GM12878 (cell line): ENCODE results near the gene SYNDIG1. TPM values are rescaled to one million over a fixed set of nuclear protein-coding genes. Genes with fewer than 3 reads are reported as not detected.

Experiments used
- ATAC-seq: fragments of 200-7000 bp; cut with Tn5 transposase; 3 replicates; pipeline ENCODE4 v1.9.1; 2020; ENCODE audit warnings: mild to moderate bottlenecking, moderate library complexity
- BruUV-seq: library from RNA; stranded (reverse); fragments of 400-500 nt; replicated peaks from 2 replicates; lab custom pipeline; 2021; lab: Mats Ljungman, UMichigan
- CTCF ChIA-PET: fragments of 300-600 bp; sonication (Branson Sonifier 250); formaldehyde crosslinking; extraction: SDS; loops from one replicate; lab custom pipeline; 2021; ENCODE audit warnings: inconsistent platforms; lab: Yijun Ruan, JAX
- POLR2A ChIA-PET: fragments of 350-600 bp; formaldehyde crosslinking; extraction: SDS; loops from one replicate; lab custom pipeline; 2021; ENCODE audit warnings: inconsistent platforms; lab: Charles Lee
- RAD21 ChIA-PET: fragments of 300-600 bp; sonication (Branson Sonifier 250); formaldehyde crosslinking; loops from one replicate; lab custom pipeline; 2023; ENCODE audit warnings: antibody characterized with exemption; ENCODE audit not compliant: unreplicated experiment; lab: Charles Lee
- SMC1A ChIA-PET: fragments of 300-600 bp; sonication (Branson Sonifier 250); formaldehyde crosslinking; loops from one replicate; lab custom pipeline; 2023; ENCODE audit not compliant: unreplicated experiment, uncharacterized antibody; lab: Charles Lee
- DNase-seq: peaks from one replicate; pipeline ENCODE4 v3.0.0-alpha.2; 2011; ENCODE audit warnings: low read depth, low spot score
- FAIRE-seq: peaks from 3 replicates; lab custom pipeline; 2011; peaks lifted over from hg19 to GRCh38; lab: Jason Lieb, UNC
- H2AFZ ChIP-seq: 2 replicates; pipeline ENCODE4 v1.6.0; 2011; ENCODE audit warnings: low read depth, low read length, control low read depth; ENCODE audit not compliant: control insufficient read depth
- H3K27ac ChIP-seq: 2 replicates; pipeline ENCODE4 v1.5.1; 2011; ENCODE audit warnings: control low read depth; ENCODE audit not compliant: control insufficient read depth, insufficient read depth
- H3K27me3 ChIP-seq, 2 experiments: replicated peaks in 1 of 2; 2 replicates each; pipeline versions ENCODE4 v1.6.0 to v1.6.1; 2011; ENCODE audit warnings: low read length in 1 of 2; ENCODE audit not compliant: control insufficient read depth in 2 of 2, insufficient read depth in 2 of 2
- H3K36me3 ChIP-seq, 2 experiments: 2 replicates each; pipeline ENCODE4 v1.5.1; 2011; ENCODE audit warnings: low read length in 1 of 2; ENCODE audit not compliant: control insufficient read depth in 2 of 2, insufficient read depth in 2 of 2
- H3K4me1 ChIP-seq: 2 replicates; pipeline ENCODE4 v1.6.1; 2011; ENCODE audit warnings: mild to moderate bottlenecking, low read length, moderate library complexity, mixed read lengths; ENCODE audit not compliant: control insufficient read depth, insufficient read depth
- H3K4me2 ChIP-seq: 2 replicates; pipeline ENCODE4 v1.6.0; 2011; ENCODE audit warnings: control low read depth; ENCODE audit not compliant: control insufficient read depth, insufficient read depth
- H3K4me3 ChIP-seq: fragments of 200-600 bp; sonication (generic); 2 replicates; pipeline ENCODE4 v1.5.1; 2016
- H3K79me2 ChIP-seq: 2 replicates; pipeline ENCODE4 v1.6.0; 2011; ENCODE audit warnings: low read length; ENCODE audit not compliant: control insufficient read depth, insufficient read depth
- H3K9ac ChIP-seq: 2 replicates; pipeline ENCODE4 v1.8.0; 2011; ENCODE audit warnings: low read length, control low read depth, mixed read lengths; ENCODE audit not compliant: control insufficient read depth, insufficient read depth
- H3K9me3 ChIP-seq: replicated peaks from 3 replicates; pipeline ENCODE4 v1.5.1; 2011; ENCODE audit warnings: mild to moderate bottlenecking, low read length; ENCODE audit not compliant: control insufficient read depth, insufficient read depth
- H4K20me1 ChIP-seq: 2 replicates; pipeline ENCODE4 v1.6.0; 2011; ENCODE audit not compliant: control insufficient read depth, insufficient read depth
- ATF7 ChIP-seq: fragments of 450-650 bp; IDR thresholded peaks from 2 replicates; pipeline ENCODE4 v1.6.1; 2016; ENCODE audit warnings: low read depth, mild to moderate bottlenecking
- BMI1 ChIP-seq: fragments of 450-650 bp; IDR thresholded peaks from 2 replicates; pipeline ENCODE4 v1.6.1; 2016; ENCODE audit warnings: mild to moderate bottlenecking, moderate library complexity, borderline replicate concordance
- CBX3 ChIP-seq: fragments of 200-600 bp; sonication (generic); IDR thresholded peaks from 2 replicates; pipeline ENCODE4 v1.6.1; 2016; ENCODE audit warnings: low read depth, borderline replicate concordance
- ETV6 ChIP-seq, 2 experiments: fragments of 450-650 bp in 1 of 2; IDR thresholded peaks in 1 of 2; conservative IDR thresholded peaks in 1 of 2; 2 replicates each; pipeline ENCODE4 v1.6.1; 2014; ENCODE audit warnings: antibody characterized with exemption in 1 of 2, borderline replicate concordance in 1 of 2, low read depth in 1 of 2, mild to moderate bottlenecking in 1 of 2, moderate library complexity in 1 of 2
- GATAD2B ChIP-seq: fragments of 450-650 bp; conservative IDR thresholded peaks from 2 replicates; pipeline ENCODE4 v1.6.1; 2017; ENCODE audit warnings: low read depth, mild to moderate bottlenecking, moderate library complexity
- MTA3 ChIP-seq: IDR thresholded peaks from 2 replicates; pipeline ENCODE4 v1.6.1; 2012; ENCODE audit warnings: low read length, inconsistent platforms, borderline replicate concordance
- NFIC ChIP-seq: IDR thresholded peaks from 2 replicates; pipeline ENCODE4 v1.6.1; 2012; ENCODE audit warnings: low read depth, mild to moderate bottlenecking, inconsistent platforms, low read length, moderate library complexity
- RAD51 ChIP-seq: fragments of 450-650 bp; IDR thresholded peaks from 2 replicates; pipeline ENCODE4 v1.6.1; 2016; ENCODE audit warnings: moderate library complexity, mild to moderate bottlenecking, inconsistent platforms
- RCOR1 ChIP-seq: conservative IDR thresholded peaks from 2 replicates; pipeline ENCODE4 v1.6.1; 2012; ENCODE audit warnings: low read depth, low read length, improper control_type of control experiment
- SPI1 ChIP-seq: IDR thresholded peaks from 2 replicates; pipeline ENCODE4 v1.6.1; 2011; ENCODE audit warnings: low read depth, mild to moderate bottlenecking, low read length, moderate library complexity, borderline replicate concordance; ENCODE audit not compliant: insufficient read depth
- STAT1 ChIP-seq: fragments of 450-650 bp; conservative IDR thresholded peaks from 2 replicates; pipeline ENCODE4 v1.6.1; 2014; ENCODE audit warnings: antibody characterized with exemption, mild to moderate bottlenecking
- TBL1XR1 ChIP-seq: IDR thresholded peaks from 2 replicates; pipeline ENCODE4 v1.6.1; 2012; ENCODE audit warnings: low read depth, low read length, improper control_type of control experiment
- ZNF274 ChIP-seq: IDR thresholded peaks from one replicate; pipeline ENCODE4 v1.8.0; 2011; ENCODE audit not compliant: insufficient read length, insufficient read depth
- WGBS: methylation state at CpG from one replicate; pipeline ENCODE4 v1.1.6; 2016; ENCODE audit warnings: low lambda C conversion rate; ENCODE audit not compliant: insufficient replicate concordance, insufficient coverage; ENCODE audit errors: missing lambda C conversion rate; 5-methylcytosine and 5-hydroxymethylcytosine counted together
- in situ Hi-C: fragments of 300-500 bp; cut with MboI; formaldehyde crosslinking; loops from 9 replicates; pipeline ENCODE4 v1.14.3; 2018; ENCODE audit warnings: mixed read lengths
- intact Hi-C: fragments of 100-400 bp; cut with micrococcal nuclease; formaldehyde crosslinking; loops from one replicate; pipeline ENCODE4 v1.14.2; 2022; ENCODE audit not compliant: unreplicated experiment
- polyA plus RNA-seq, 11 experiments: library from polyadenylated mRNA; depleted of rRNA in 4 of 11; unstranded in 6 of 11; stranded (reverse) in 5 of 11; fragments of >200 nt; fragmentation: Nextera tagmentation in 4 of 11; fragmentation: Illumina TruSeq in 1 of 11; extraction: Ambion mirVana in 4 of 11; extraction: Trizol in 1 of 11; gene quantifications; 1 replicate in 1 of 11; 2 replicates in 10 of 11; pipeline versions ENCODE4 v1.2.1 to v1.2.3, GENCODE V29; 2011 to 2016; ENCODE audit warnings: inconsistent platforms in 2 of 11, missing spikeins in 2 of 11, low read depth in 1 of 11
- total RNA-seq, 4 experiments: library from RNA; depleted of rRNA in 3 of 4; stranded (reverse); fragments of >200 nt in 3 of 4; fragmentation: Illumina TruSeq in 1 of 4; extraction: Trizol in 1 of 4; gene quantifications; 2 replicates each; pipeline versions ENCODE4 v1.2.1 to v1.2.3, GENCODE V29; 2013 to 2021
- TF ChIP-seq, protein P1 (sequence below): fragments of 150-350 bp; IDR thresholded peaks from 2 replicates; pipeline ENCODE4 v1.6.1; 2014; ENCODE audit warnings: mild to moderate bottlenecking, low read depth, low read length
- TF ChIP-seq, protein P2 (sequence below): fragments of 450-650 bp; IDR thresholded peaks from 2 replicates; pipeline ENCODE4 v1.6.1; 2016; ENCODE audit warnings: mild to moderate bottlenecking, moderate library complexity, borderline replicate concordance
- TF ChIP-seq, protein P3 (sequence below), 3 experiments: IDR thresholded peaks in 2 of 3; conservative IDR thresholded peaks in 1 of 3; 2 replicates each; pipeline ENCODE4 v1.5.1; 2011; ENCODE audit warnings: low read depth in 3 of 3, low read length in 3 of 3, mild to moderate bottlenecking in 3 of 3, control low read depth in 2 of 3, moderate library complexity in 2 of 3, inconsistent platforms in 1 of 3, mixed read lengths in 1 of 3; ENCODE audit not compliant: control insufficient read depth in 2 of 3, insufficient read depth in 1 of 3; ENCODE audit errors: extremely low read depth in 1 of 3

Gene SYNDIG1
- total and polyA plus RNA-seq, 10 of the 15 experiments (the other 5 are each of a cell fraction or from before 2014, with no cell fraction given): not detected

DNA sequence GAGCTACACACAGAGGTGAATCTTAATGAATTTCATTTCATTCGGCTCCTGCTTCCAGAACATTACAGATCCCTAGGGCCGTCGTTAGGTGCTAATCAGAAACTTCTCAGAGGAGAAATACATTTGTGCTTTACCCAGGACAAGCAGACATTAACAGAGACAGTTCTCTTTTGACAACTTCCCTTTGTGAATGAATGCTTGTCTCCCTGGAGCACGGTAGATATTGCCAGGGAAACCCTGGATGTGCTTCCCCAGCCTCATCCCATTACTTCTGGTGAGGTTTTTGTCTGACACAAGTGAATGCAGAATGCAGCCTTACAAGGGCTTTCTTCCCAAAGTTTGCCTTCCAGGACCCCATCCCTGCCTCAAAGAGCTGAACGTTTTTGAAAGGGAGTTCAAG lies 105.4 kb downstream of the SYNDIG1 start:
- no peaks in the 10 kb centered on the region for H3K27me3 ChIP-seq
- ChIA-PET SMC1A (no interaction called here), RAD21 (no interaction called here), CTCF (no interaction called here), POLR2A (no interaction called here)
- no TSS peak for BruUV-seq
- no peaks in the 10 kb centered on the region for H3K36me3 ChIP-seq
- no peak for DNase-seq
- in situ Hi-C loops: no loop called here
- intact Hi-C loops: no loop called here
- H3K4me2 ChIP-seq: no peak overlapping the region
- H3K79me2 ChIP-seq: no peaks in the 10 kb centered on the region
- no peaks in the 10 kb centered on the region for H3K4me1 ChIP-seq
- ATAC-seq: no peak
- no peak overlapping the region for H3K4me3 ChIP-seq
- WGBS: 26% methylated on average over 5 of the region's 5 CpGs
- no peaks in the 10 kb centered on the region for H4K20me1 ChIP-seq
- FAIRE-seq: no peak
- H3K9me3 ChIP-seq: no peaks in the 10 kb centered on the region
- H2AFZ ChIP-seq: no peak overlapping the region
- H3K27ac ChIP-seq: no peak overlapping the region
- H3K9ac ChIP-seq: no peak overlapping the region
- TF ChIP-seq TBL1XR1: no peak
- TF ChIP-seq RCOR1: no peak
- TF ChIP-seq ZNF274: no peak
- no peak for TF ChIP-seq BMI1
- no peak for TF ChIP-seq SPI1
- no peak for TF ChIP-seq STAT1
- TF ChIP-seq CBX3: no peak
- no peak for TF ChIP-seq MTA3
- TF ChIP-seq, protein P1, sequence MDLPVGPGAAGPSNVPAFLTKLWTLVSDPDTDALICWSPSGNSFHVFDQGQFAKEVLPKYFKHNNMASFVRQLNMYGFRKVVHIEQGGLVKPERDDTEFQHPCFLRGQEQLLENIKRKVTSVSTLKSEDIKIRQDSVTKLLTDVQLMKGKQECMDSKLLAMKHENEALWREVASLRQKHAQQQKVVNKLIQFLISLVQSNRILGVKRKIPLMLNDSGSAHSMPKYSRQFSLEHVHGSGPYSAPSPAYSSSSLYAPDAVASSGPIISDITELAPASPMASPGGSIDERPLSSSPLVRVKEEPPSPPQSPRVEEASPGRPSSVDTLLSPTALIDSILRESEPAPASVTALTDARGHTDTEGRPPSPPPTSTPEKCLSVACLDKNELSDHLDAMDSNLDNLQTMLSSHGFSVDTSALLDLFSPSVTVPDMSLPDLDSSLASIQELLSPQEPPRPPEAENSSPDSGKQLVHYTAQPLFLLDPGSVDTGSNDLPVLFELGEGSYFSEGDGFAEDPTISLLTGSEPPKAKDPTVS: no peak
- TF ChIP-seq RAD51: no peak
- TF ChIP-seq NFIC: no peak
- TF ChIP-seq, protein P2, sequence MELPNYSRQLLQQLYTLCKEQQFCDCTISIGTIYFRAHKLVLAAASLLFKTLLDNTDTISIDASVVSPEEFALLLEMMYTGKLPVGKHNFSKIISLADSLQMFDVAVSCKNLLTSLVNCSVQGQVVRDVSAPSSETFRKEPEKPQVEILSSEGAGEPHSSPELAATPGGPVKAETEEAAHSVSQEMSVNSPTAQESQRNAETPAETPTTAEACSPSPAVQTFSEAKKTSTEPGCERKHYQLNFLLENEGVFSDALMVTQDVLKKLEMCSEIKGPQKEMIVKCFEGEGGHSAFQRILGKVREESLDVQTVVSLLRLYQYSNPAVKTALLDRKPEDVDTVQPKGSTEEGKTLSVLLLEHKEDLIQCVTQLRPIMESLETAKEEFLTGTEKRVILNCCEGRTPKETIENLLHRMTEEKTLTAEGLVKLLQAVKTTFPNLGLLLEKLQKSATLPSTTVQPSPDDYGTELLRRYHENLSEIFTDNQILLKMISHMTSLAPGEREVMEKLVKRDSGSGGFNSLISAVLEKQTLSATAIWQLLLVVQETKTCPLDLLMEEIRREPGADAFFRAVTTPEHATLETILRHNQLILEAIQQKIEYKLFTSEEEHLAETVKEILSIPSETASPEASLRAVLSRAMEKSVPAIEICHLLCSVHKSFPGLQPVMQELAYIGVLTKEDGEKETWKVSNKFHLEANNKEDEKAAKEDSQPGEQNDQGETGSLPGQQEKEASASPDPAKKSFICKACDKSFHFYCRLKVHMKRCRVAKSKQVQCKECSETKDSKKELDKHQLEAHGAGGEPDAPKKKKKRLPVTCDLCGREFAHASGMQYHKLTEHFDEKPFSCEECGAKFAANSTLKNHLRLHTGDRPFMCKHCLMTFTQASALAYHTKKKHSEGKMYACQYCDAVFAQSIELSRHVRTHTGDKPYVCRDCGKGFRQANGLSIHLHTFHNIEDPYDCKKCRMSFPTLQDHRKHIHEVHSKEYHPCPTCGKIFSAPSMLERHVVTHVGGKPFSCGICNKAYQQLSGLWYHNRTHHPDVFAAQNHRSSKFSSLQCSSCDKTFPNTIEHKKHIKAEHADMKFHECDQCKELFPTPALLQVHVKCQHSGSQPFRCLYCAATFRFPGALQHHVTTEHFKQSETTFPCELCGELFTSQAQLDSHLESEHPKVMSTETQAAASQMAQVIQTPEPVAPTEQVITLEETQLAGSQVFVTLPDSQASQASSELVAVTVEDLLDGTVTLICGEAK: no peak
- no peak for TF ChIP-seq ETV6 (conservative IDR thresholded peaks at IDR 0.05 in 1 of 2, IDR thresholded peaks at IDR 0.05 in 1 of 2; ENCODE audit: borderline replicate concordance in 1 of 2, low read depth in 1 of 2)
- TF ChIP-seq ATF7: no peak
- TF ChIP-seq GATAD2B: no peak
- TF ChIP-seq, protein P3, sequence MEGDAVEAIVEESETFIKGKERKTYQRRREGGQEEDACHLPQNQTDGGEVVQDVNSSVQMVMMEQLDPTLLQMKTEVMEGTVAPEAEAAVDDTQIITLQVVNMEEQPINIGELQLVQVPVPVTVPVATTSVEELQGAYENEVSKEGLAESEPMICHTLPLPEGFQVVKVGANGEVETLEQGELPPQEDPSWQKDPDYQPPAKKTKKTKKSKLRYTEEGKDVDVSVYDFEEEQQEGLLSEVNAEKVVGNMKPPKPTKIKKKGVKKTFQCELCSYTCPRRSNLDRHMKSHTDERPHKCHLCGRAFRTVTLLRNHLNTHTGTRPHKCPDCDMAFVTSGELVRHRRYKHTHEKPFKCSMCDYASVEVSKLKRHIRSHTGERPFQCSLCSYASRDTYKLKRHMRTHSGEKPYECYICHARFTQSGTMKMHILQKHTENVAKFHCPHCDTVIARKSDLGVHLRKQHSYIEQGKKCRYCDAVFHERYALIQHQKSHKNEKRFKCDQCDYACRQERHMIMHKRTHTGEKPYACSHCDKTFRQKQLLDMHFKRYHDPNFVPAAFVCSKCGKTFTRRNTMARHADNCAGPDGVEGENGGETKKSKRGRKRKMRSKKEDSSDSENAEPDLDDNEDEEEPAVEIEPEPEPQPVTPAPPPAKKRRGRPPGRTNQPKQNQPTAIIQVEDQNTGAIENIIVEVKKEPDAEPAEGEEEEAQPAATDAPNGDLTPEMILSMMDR (IDR thresholded peaks at IDR 0.05 in 2 of 3, conservative IDR thresholded peaks at IDR 0.05 in 1 of 3; ENCODE audit: control insufficient read depth in 2 of 3, extremely low read depth in 1 of 3, insufficient read depth in 1 of 3, low read depth in 3 of 3, low read length in 3 of 3): no peak
